Measurements from ENCODE around the gene ZBTB46. TPM values are rescaled to one million over a fixed set of nuclear protein-coding genes. Genes with fewer than 3 reads are reported as not detected.

ZBTB46 gene
- total RNA-seq, 1 donor from 2014 or later, result 13.8 TPM

GRCh38 chr20:63707558-63708300 is 123.3 kb downstream of the ZBTB46 start, which contains the start of the genes ARFRP1 and ZGPAT:
TSS of gene ARFRP1 (minus strand) at chr20:63707976. CDS start at chr20:63707091, 885 bp downstream.
TSS of gene ZGPAT (plus strand) at chr20:63708039. CDS start at chr20:63708581, 542 bp downstream.
- intact Hi-C loops (cut with DNase I), result no loop called here
- ATAC-seq (peak; percentile 97), DNase-seq (ENCODE audit: missing footprints) (peak; percentile 95)

- intact Hi-C loops (cut with DNase I), result no loop called here
- ATAC-seq (peak; percentile 11), DNase-seq (ENCODE audit: missing footprints) (peak; percentile 78)
Measured at GRCh38 chr20:63706852-63707557, 124.1 kb downstream of the ZBTB46 start.

- intact Hi-C loops (cut with DNase I), result no loop called here
- DNase-seq (ENCODE audit: missing footprints), result peak; percentile 58
- no peak for ATAC-seq
Measured at GRCh38 chr20:63706027-63706695, 124.9 kb downstream of the ZBTB46 start.

GRCh38 chr20:63705232-63706026 is 125.6 kb downstream of the ZBTB46 start:
- DNase-seq (ENCODE audit: missing footprints) (no peak), ATAC-seq (no peak)
- intact Hi-C loops (cut with DNase I), result no loop called here

- DNase-seq (ENCODE audit: missing footprints) (peak; percentile 45), ATAC-seq (no peak)
- intact Hi-C loops (cut with DNase I), result no loop called here
Measured at GRCh38 chr20:63704749-63705117, 126.3 kb downstream of the ZBTB46 start.

- intact Hi-C loops (cut with DNase I), result no loop called here
- ATAC-seq (no peak), DNase-seq (ENCODE audit: missing footprints) (peak; percentile 56)
Measured at GRCh38 chr20:63703976-63704748, 126.9 kb downstream of the ZBTB46 start.

- intact Hi-C loops (cut with DNase I), result no loop called here
- DNase-seq (ENCODE audit: missing footprints) (peak; percentile 45), ATAC-seq (no peak)
Measured at GRCh38 chr20:63703471-63703975, 127.5 kb downstream of the ZBTB46 start.

GRCh38 chr20:63702751-63703470 is 128.2 kb downstream of the ZBTB46 start:
- ATAC-seq (no peak), DNase-seq (ENCODE audit: missing footprints) (no peak)
- intact Hi-C loops (cut with DNase I), result no loop called here

GRCh38 chr20:63702036-63702665 is 128.9 kb downstream of the ZBTB46 start:
- no peak for ATAC-seq

GRCh38 chr20:63701329-63702035 is 129.6 kb downstream of the ZBTB46 start:
- no peak for ATAC-seq
- intact Hi-C loops (cut with DNase I), result no loop called here

More at GRCh38 chr20:63702036-63702665, 128.9 kb downstream of the ZBTB46 start:
- intact Hi-C loops (cut with DNase I), result no loop called here
- DNase-seq (ENCODE audit: missing footprints), result no peak

GRCh38 chr20:63701051-63701328 is 130.1 kb downstream of the ZBTB46 start:
- no peak for ATAC-seq
- peak; percentile 39 for DNase-seq (ENCODE audit: missing footprints)
- intact Hi-C loops (cut with DNase I), result no loop called here

More at GRCh38 chr20:63701329-63702035, 129.6 kb downstream of the ZBTB46 start:
- DNase-seq (ENCODE audit: missing footprints), result peak; percentile 46

GRCh38 chr20:63700199-63701050 is 130.6 kb downstream of the ZBTB46 start:
- ATAC-seq (no peak), DNase-seq (ENCODE audit: missing footprints) (peak; percentile 35)
- intact Hi-C loops (cut with DNase I), result no loop called here

- intact Hi-C loops (cut with DNase I), result no loop called here
- DNase-seq (ENCODE audit: missing footprints) (peak; percentile 35), ATAC-seq (no peak)
Measured at GRCh38 chr20:63699466-63700198, 131.4 kb downstream of the ZBTB46 start.

- ATAC-seq (no peak), DNase-seq (ENCODE audit: missing footprints) (peak; percentile 72)
- intact Hi-C loops (cut with DNase I), result no loop called here
Measured at GRCh38 chr20:63698739-63699465, 132.2 kb downstream of the ZBTB46 start.
